Lower lobe of right lung (tissue), 2 donors: ENCODE measurements around the gene WNT8B. TPM values are rescaled to one million over a fixed set of nuclear protein-coding genes. Genes with fewer than 3 reads are reported as not detected.

ENCODE experiments used
- ATAC-seq, 2 donors: fragments of 200-7000 bp; cut with Tn5 transposase; one replicate each; pipeline ENCODE4 v1.9.1; 2020 to 2022; ENCODE audit warnings: mild to moderate bottlenecking in 2 of 2, moderate library complexity in 2 of 2
- DNase-seq: peaks from one replicate; pipeline ENCODE4 v3.0.0-alpha.2; 2020
- H3K27ac ChIP-seq: fragments of 200-600 bp; one replicate; pipeline ENCODE4 v1.8.0; 2022
- H3K27me3 ChIP-seq: fragments of 200-600 bp; one replicate; pipeline ENCODE4 v1.8.0; 2022; ENCODE audit warnings: low read depth
- H3K36me3 ChIP-seq: fragments of 200-600 bp; one replicate; pipeline ENCODE4 v1.8.0; 2022; ENCODE audit warnings: mild to moderate bottlenecking
- H3K4me1 ChIP-seq: fragments of 200-600 bp; one replicate; pipeline ENCODE4 v1.8.0; 2022
- H3K4me3 ChIP-seq: fragments of 200-600 bp; one replicate; pipeline ENCODE4 v1.8.0; 2022; ENCODE audit warnings: mild to moderate bottlenecking
- H3K9me3 ChIP-seq: fragments of 200-600 bp; one replicate; pipeline ENCODE4 v1.8.0; 2022
- CTCF ChIP-seq: fragments of 200-600 bp; IDR thresholded peaks from one replicate; pipeline ENCODE4 v1.8.0; 2022; ENCODE audit warnings: antibody characterized with exemption, mild to moderate bottlenecking
- intact Hi-C: fragments of 100-400 bp; cut with DNase I; formaldehyde crosslinking; loops from one replicate; pipeline ENCODE4 v1.11.0; 2022
- total RNA-seq: library from RNA; stranded (reverse); fragmentation: NEBNext Ultra II Directional; extraction: Animal tissue kit (Norgen Biotek cat#: 25700); gene quantifications from one replicate; pipeline ENCODE4 v1.2.1, GENCODE V29; 2021
- donor health status: DM: no; HTN: yes; CAD: no; lungs with severe emphysema.

WNT8B gene
- total RNA-seq, 1 donor from 2014 or later: 0.18 TPM

- intact Hi-C loops: no loop called here
- Histone ChIP-seq H3K27me3 (no peaks in the 10 kb centered on the region), H3K9me3 (no peaks in the 10 kb centered on the region), H3K36me3 (peaks cover 53% of the 10 kb centered on the region), H3K4me1 (peaks cover 2% of the 10 kb centered on the region), H3K4me3 (no peak overlapping the region), H3K27ac (no peak overlapping the region)
- ATAC-seq (no peak), DNase-seq (no peak)
- TF ChIP-seq CTCF: no peak
Observed at GRCh38 chr10:100505164-100505563, 42.4 kb downstream of the WNT8B start.

- no peak for TF ChIP-seq CTCF
- DNase-seq (no peak), ATAC-seq (no peak)
- Histone ChIP-seq H3K4me3 (no peak overlapping the region), H3K9me3 (no peaks in the 10 kb centered on the region), H3K4me1 (peaks cover 11% of the 10 kb centered on the region), H3K27me3 (no peaks in the 10 kb centered on the region), H3K36me3 (peaks cover 48% of the 10 kb centered on the region), H3K27ac (no peak overlapping the region)
- intact Hi-C loops: no loop called here
Observed at GRCh38 chr10:100506596-100507356, 44.0 kb downstream of the WNT8B start.

- H3K27me3 ChIP-seq: no peaks in the 10 kb centered on the region
- H3K4me1 ChIP-seq: peaks cover 11% of the 10 kb centered on the region
- no peak overlapping the region for H3K4me3 ChIP-seq
- peaks cover 47% of the 10 kb centered on the region for H3K36me3 ChIP-seq
- no peak for TF ChIP-seq CTCF
- ATAC-seq (no peak), DNase-seq (no peak)
- intact Hi-C loops: no loop called here
- H3K27ac ChIP-seq: no peak overlapping the region
- no peaks in the 10 kb centered on the region for H3K9me3 ChIP-seq
Observed at GRCh38 chr10:100507357-100507732, 44.5 kb downstream of the WNT8B start.

GRCh38 chr10:100508266-100508665 lies 45.5 kb downstream of the WNT8B start:
- H3K36me3 ChIP-seq: peaks cover 47% of the 10 kb centered on the region
- ATAC-seq (no peak), DNase-seq (no peak)
- peaks cover 11% of the 10 kb centered on the region for H3K4me1 ChIP-seq
- no peak overlapping the region for H3K27ac ChIP-seq
- no peaks in the 10 kb centered on the region for H3K27me3 ChIP-seq
- H3K4me3 ChIP-seq: no peak overlapping the region
- intact Hi-C loops: no loop called here
- H3K9me3 ChIP-seq: no peaks in the 10 kb centered on the region
- TF ChIP-seq CTCF: no peak

GRCh38 chr10:100508691-100509150 lies 45.9 kb downstream of the WNT8B start:
- Histone ChIP-seq H3K9me3 (no peaks in the 10 kb centered on the region), H3K27ac (no peak overlapping the region), H3K27me3 (no peaks in the 10 kb centered on the region), H3K4me3 (no peak overlapping the region), H3K36me3 (peaks cover 47% of the 10 kb centered on the region), H3K4me1 (peaks cover 11% of the 10 kb centered on the region)
- DNase-seq: no peak
- intact Hi-C loops: no loop called here
- peak; percentile 38 to 40 for ATAC-seq
- TF ChIP-seq CTCF: peak; percentile 34
